Mesendoderm (in vitro differentiated cells): ENCODE measurements around the gene RFC5.

Source experiments
- DNase-seq: peaks from one replicate; pipeline ENCODE4 v3.0.0; 2013
- H2AK5ac ChIP-seq: 2 replicates; pipeline ENCODE4 v1.6.1; 2013; ENCODE audit warnings: low read length, inconsistent platforms
- H2BK120ac ChIP-seq: 2 replicates; pipeline ENCODE4 v1.6.1; 2013; ENCODE audit warnings: low read depth, mild to moderate bottlenecking, low read length, moderate library complexity, mixed read lengths
- H2BK15ac ChIP-seq: replicated peaks from 2 replicates; pipeline ENCODE4 v1.6.1; 2013; ENCODE audit warnings: low read depth, mild to moderate bottlenecking, moderate library complexity
- H2BK5ac ChIP-seq: 2 replicates; pipeline ENCODE4 v1.6.1; 2013; ENCODE audit warnings: low read length, inconsistent platforms
- H3K18ac ChIP-seq: 2 replicates; pipeline ENCODE4 v1.6.1; 2013; ENCODE audit warnings: mild to moderate bottlenecking, low read length, mixed read lengths
- H3K23ac ChIP-seq: one replicate; pipeline ENCODE4 v1.6.1; 2013; ENCODE audit warnings: low read length
- H3K27ac ChIP-seq: 2 replicates; pipeline ENCODE4 v1.5.1; 2013; ENCODE audit warnings: low read depth, mild to moderate bottlenecking, inconsistent platforms, low read length, moderate library complexity
- H3K27me3 ChIP-seq: 2 replicates; pipeline ENCODE4 v1.6.1; 2013; ENCODE audit warnings: low read length, control low read depth, mild to moderate bottlenecking, inconsistent platforms; ENCODE audit not compliant: insufficient read depth, poor library complexity
- H3K36me3 ChIP-seq: 2 replicates; pipeline ENCODE4 v1.6.1; 2013; ENCODE audit warnings: low read length, inconsistent platforms; ENCODE audit not compliant: control insufficient read depth, insufficient read depth
- H3K4ac ChIP-seq: one replicate; pipeline ENCODE4 v1.6.1; 2013; ENCODE audit warnings: low read depth, mild to moderate bottlenecking, low read length, moderate library complexity
- H3K4me1 ChIP-seq: 2 replicates; pipeline ENCODE4 v1.6.1; 2013; ENCODE audit warnings: low read depth, low read length, inconsistent platforms; ENCODE audit not compliant: control insufficient read depth
- H3K4me2 ChIP-seq: 2 replicates; pipeline ENCODE4 v1.6.1; 2013; ENCODE audit warnings: low read length
- H3K4me3 ChIP-seq: 2 replicates; pipeline ENCODE4 v1.5.1; 2013; ENCODE audit warnings: mild to moderate bottlenecking, low read length
- H3K56ac ChIP-seq: one replicate; pipeline ENCODE4 v1.6.1; 2013; ENCODE audit warnings: low read length
- H3K79me1 ChIP-seq: 2 replicates; pipeline ENCODE4 v1.6.1; 2013; ENCODE audit warnings: low read length, inconsistent platforms
- H3K79me2 ChIP-seq: 2 replicates; pipeline ENCODE4 v1.6.1; 2013; ENCODE audit warnings: mild to moderate bottlenecking, low read length; ENCODE audit not compliant: control insufficient read depth, insufficient read depth
- H3K9ac ChIP-seq: 2 replicates; pipeline ENCODE4 v1.6.1; 2013; ENCODE audit warnings: low read length, inconsistent platforms
- H4K5ac ChIP-seq: one replicate; pipeline ENCODE4 v1.6.1; 2013; ENCODE audit warnings: low read length
- H4K8ac ChIP-seq: one replicate; pipeline ENCODE4 v1.6.1; 2013; ENCODE audit warnings: low read depth, mild to moderate bottlenecking, control low read depth, low read length, moderate library complexity
- WGBS: extraction: QIAGEN DNeasy Blood & Tissue Kit; methylation state at CpG from one replicate; pipeline ENCODE4 v1.1.7; 2013; ENCODE audit warnings: low lambda C conversion rate, missing lambda C conversion rate; ENCODE audit not compliant: insufficient coverage; ENCODE audit errors: extremely low coverage; 5-methylcytosine and 5-hydroxymethylcytosine counted together

RFC5 gene

GRCh38 chr12:118060301-118061010 is 44.0 kb downstream of the RFC5 start:
- Histone ChIP-seq H2AK5ac (peak overlapping the region; percentile 40), H3K56ac (peak overlapping the region; percentile 98), H3K79me2 (peaks cover 13% of the 10 kb centered on the region), H3K4me3 (peak overlapping the region; percentile 89), H3K4ac (peak overlapping the region; percentile 100), H2BK120ac (peak overlapping the region; percentile 98), H3K18ac (peak overlapping the region; percentile 95), H4K8ac (peak overlapping the region; percentile 16), H3K79me1 (peaks cover 5% of the 10 kb centered on the region), H4K5ac (no peak overlapping the region), H3K9ac (peak overlapping the region; percentile 97), H3K27ac (peak overlapping the region; percentile 91), H3K4me2 (peak overlapping the region; percentile 91), H3K36me3 (no peaks in the 10 kb centered on the region), H3K4me1 (peaks cover 4% of the 10 kb centered on the region), H2BK15ac (peak overlapping the region; percentile 100), H3K23ac (peak overlapping the region; percentile 91), H3K27me3 (no peaks in the 10 kb centered on the region), H2BK5ac (peak overlapping the region; percentile 89)
- no CpG with 5 or more reads among the region's 46 CpGs for WGBS
- DNase-seq, result no peak

DNA sequence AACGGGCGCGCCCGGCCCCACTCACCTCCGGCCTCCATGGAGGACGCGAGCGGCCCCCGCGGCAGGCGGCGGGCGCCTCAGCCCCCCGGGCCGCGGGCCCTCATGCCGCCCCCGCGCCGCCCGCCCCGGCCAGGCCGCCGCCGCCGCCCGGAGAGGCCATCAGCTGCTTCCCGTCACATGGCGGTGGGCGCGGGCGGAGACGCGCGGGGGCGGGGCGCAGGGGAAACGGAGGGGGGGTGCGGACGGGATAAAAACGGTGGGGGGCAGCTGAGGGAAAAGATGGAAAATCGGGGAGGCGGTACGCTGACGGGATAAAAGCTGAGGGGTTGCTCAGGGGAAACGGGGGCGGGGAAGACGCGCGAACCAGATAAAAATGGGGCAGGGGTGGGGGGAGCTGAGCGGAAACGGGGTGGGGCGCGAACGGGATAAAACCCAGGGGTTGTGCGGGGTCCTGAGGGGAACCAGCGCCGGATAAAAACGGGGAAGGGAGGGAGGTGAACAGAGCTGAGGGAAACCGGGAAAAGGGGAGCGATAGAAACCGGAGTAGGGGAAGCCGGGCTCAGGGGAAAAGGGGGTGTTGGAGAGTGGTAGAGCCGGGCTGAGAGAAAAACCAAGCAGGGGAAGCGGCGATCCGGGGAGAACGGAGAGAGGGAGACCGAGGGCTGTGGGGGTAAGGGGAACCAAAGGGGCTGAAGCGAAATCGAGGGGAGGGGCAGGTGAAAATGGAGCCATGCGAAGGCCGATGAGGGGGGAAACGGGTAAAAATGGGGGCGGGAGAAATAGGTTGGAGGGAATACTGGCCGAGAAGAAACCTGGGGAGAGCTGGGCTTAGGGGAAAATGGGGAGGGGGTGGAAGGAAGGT is 44.7 kb downstream of the RFC5 start, which contains the start of gene WSB2:
WSB2 (minus strand) TSS at position 169 of the 862 bp plus-strand sequence; CDS start at position 38, 131 bp downstream.
- Histone ChIP-seq H3K9ac (peak within 1 kb of the TSS; percentile 97), H3K18ac (peak within 1 kb of the TSS; percentile 95)
- no CpG with 5 or more reads among the region's 76 CpGs for whole genome bisulfite sequencing

GRCh38 chr12:118061873-118062843 is 45.7 kb downstream of the RFC5 start:
- DNase-seq, result peak; percentile 93
- Histone ChIP-seq H2BK15ac (no peak overlapping the region), H3K79me1 (peaks cover 2% of the 10 kb centered on the region), H3K56ac (peak overlapping the region; percentile 86), H2BK120ac (peak overlapping the region; percentile 98), H4K5ac (no peak overlapping the region), H3K79me2 (peaks cover 11% of the 10 kb centered on the region), H3K4me1 (peaks cover 2% of the 10 kb centered on the region), H2AK5ac (no peak overlapping the region), H3K18ac (peak overlapping the region; percentile 95), H4K8ac (peak overlapping the region; percentile 93), H3K36me3 (no peaks in the 10 kb centered on the region), H3K4ac (peak overlapping the region; percentile 100), H3K9ac (peak overlapping the region; percentile 95), H3K27ac (peak overlapping the region; percentile 91), H3K4me2 (peak overlapping the region; percentile 10), H2BK5ac (peak overlapping the region; percentile 36), H3K23ac (no peak overlapping the region), H3K27me3 (no peaks in the 10 kb centered on the region), H3K4me3 (peak overlapping the region; percentile 66)
- no CpG with 5 or more reads among the region's 44 CpGs for whole genome bisulfite sequencing

More for the DNA sequence above, 44.7 kb downstream of the RFC5 start, which contains the start of gene WSB2:
- Histone ChIP-seq H3K79me1 (peaks cover 2% of the 10 kb centered on the region), H3K27ac (peak within 1 kb of the TSS; percentile 91), H2BK5ac (peak within 1 kb of the TSS; percentile 89), H4K5ac (no peak within 1 kb of the TSS), H2BK120ac (peak within 1 kb of the TSS; percentile 98), H3K79me2 (peaks cover 11% of the 10 kb centered on the region), H2AK5ac (peak within 1 kb of the TSS; percentile 40), H3K4me2 (peak within 1 kb of the TSS; percentile 91), H3K4me3 (peak within 1 kb of the TSS; percentile 89), H3K27me3 (no peaks in the 10 kb centered on the region), H3K4me1 (peaks cover 2% of the 10 kb centered on the region), H3K23ac (peak within 1 kb of the TSS; percentile 91), H3K56ac (peak within 1 kb of the TSS; percentile 98), H2BK15ac (peak within 1 kb of the TSS; percentile 100), H3K4ac (peak within 1 kb of the TSS; percentile 100), H4K8ac (peak within 1 kb of the TSS; percentile 93), H3K36me3 (no peaks in the 10 kb centered on the region)
- peak; percentile 58 for DNase-seq

- Histone ChIP-seq H3K4me2 (no peak overlapping the region), H3K4ac (no peak overlapping the region), H3K27ac (peak overlapping the region; percentile 58), H4K5ac (peak overlapping the region; percentile 86), H2BK15ac (no peak overlapping the region), H3K23ac (no peak overlapping the region), H2BK120ac (no peak overlapping the region), H3K56ac (peak overlapping the region; percentile 35), H4K8ac (no peak overlapping the region), H3K79me2 (peaks cover 2% of the 10 kb centered on the region), H3K27me3 (no peaks in the 10 kb centered on the region), H3K18ac (no peak overlapping the region), H3K4me1 (peaks cover 2% of the 10 kb centered on the region), H3K36me3 (no peaks in the 10 kb centered on the region), H2BK5ac (no peak overlapping the region), H3K9ac (peak overlapping the region; percentile 16), H3K79me1 (no peaks in the 10 kb centered on the region), H3K4me3 (no peak overlapping the region), H2AK5ac (no peak overlapping the region)
- DNase-seq, result no peak
- no CpG with 5 or more reads among the region's 4 CpGs for WGBS
Observed at GRCh38 chr12:118063576-118064391, 47.3 kb downstream of the RFC5 start.
